Retinal pigment epithelial cell (primary cell): Measurements from ENCODE around the gene KCNQ5.

Source experiments
- DNase-seq: peaks from one replicate; pipeline ENCODE4 v3.0.0-alpha.2; 2010; ENCODE audit warnings: low read depth
- H3K4me3 ChIP-seq: 2 replicates; pipeline ENCODE4 v1.5.1; 2011; ENCODE audit warnings: mild to moderate bottlenecking, low read length, control low read depth, moderate library complexity
- CTCF ChIP-seq: conservative IDR thresholded peaks from 2 replicates; pipeline ENCODE4 v1.5.1; 2011; ENCODE audit warnings: low read depth, low read length, control low read depth, inconsistent platforms

Gene KCNQ5

GRCh38 chr6:72616406-72617015 lies 5.4 kb upstream of the KCNQ5 start:
- peak; percentile 64 for TF ChIP-seq CTCF
- H3K4me3 ChIP-seq = no peak overlapping the region
- DNase-seq = no peak

- no peak for TF ChIP-seq CTCF
Measured at GRCh38 chr6:72617721-72618120, 4.1 kb upstream of the KCNQ5 start.

GRCh38 chr6:72619883-72620696 lies 1.8 kb upstream of the KCNQ5 start:
- TF ChIP-seq CTCF = no peak
- peak; percentile 39 for DNase-seq
- H3K4me3 ChIP-seq = peak overlapping the region; percentile 43

More at GRCh38 chr6:72617721-72618120, 4.1 kb upstream of the KCNQ5 start:
- DNase-seq = no peak
- no peak overlapping the region for H3K4me3 ChIP-seq

- TF ChIP-seq CTCF = no peak
- no peak for DNase-seq
- peak overlapping the region; percentile 62 for H3K4me3 ChIP-seq
Measured at GRCh38 chr6:72620871-72621290, 983 bp upstream of the KCNQ5 start.

- DNase-seq = no peak
- peak overlapping the region; percentile 63 for H3K4me3 ChIP-seq
- TF ChIP-seq CTCF = peak; percentile 25
Measured at GRCh38 chr6:72622094-72622940, 453 bp downstream of the KCNQ5 start.

GRCh38 chr6:72623808-72624207 lies 1.9 kb downstream of the KCNQ5 start:
- no peak overlapping the region for H3K4me3 ChIP-seq
- no peak for DNase-seq

More at GRCh38 chr6:72623808-72624207, 1.9 kb downstream of the KCNQ5 start:
- TF ChIP-seq CTCF = no peak
